Renal pelvis (tissue), 4 donors: ENCODE data around the gene MGST3. TPM values are rescaled to one million over a fixed set of nuclear protein-coding genes. Genes with fewer than 3 reads are reported as not detected.
A peak's percentile ranks its signal among the peaks of the same experiment; 100 is the strongest.
"Not testable (repeated sequence)": the region's sequence is repeated elsewhere in the genome, so short reads cannot be mapped to it uniquely, and the experiment has no call there.

ENCODE experiments used
- DNase-seq: peaks from one replicate; pipeline ENCODE4 v3.0.0-alpha.2; 2013
- polyA plus RNA-seq, 3 donors: library from polyadenylated mRNA; unstranded; fragments of 120-200 nt; gene quantifications; one replicate each; pipeline ENCODE4 v1.2.1, GENCODE V29; 2013; ENCODE audit not compliant: insufficient read length in 3 of 3

The MGST3 gene
- polyA plus RNA-seq, 3 donors = 220 to 232 (median 224) TPM

GRCh38 chr1:165686971-165687433 is 56.0 kb downstream of the MGST3 start:
- DNase-seq = no peak

- DNase-seq = no peak
These were observed 57.0 kb downstream of the MGST3 start for GRCh38 chr1:165688046-165688445.

DNA sequence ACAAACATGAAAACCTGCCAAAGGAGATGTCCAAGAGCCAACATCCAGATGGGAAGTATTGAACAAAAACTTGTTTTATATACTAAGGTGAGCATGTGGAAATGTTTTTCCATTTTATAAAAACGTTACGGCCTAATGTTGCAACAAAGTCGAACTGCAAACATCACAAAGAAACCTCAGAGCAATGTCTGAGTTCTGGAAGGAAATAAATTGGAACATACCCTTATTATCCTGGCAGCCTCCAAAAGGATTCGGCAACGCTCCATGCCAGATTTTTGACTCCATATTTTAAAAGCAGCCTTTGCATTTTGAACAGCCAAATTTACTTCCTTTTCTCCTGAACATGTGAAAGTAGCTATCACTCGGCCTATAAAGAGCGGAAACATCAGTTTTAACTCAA is 64.0 kb downstream of the MGST3 start:
- no peak for DNase-seq

GRCh38 chr1:165696625-165697100 is 65.6 kb downstream of the MGST3 start:
- DNase-seq = peak; percentile 17

- no peak for DNase-seq
These were observed 66.5 kb downstream of the MGST3 start for GRCh38 chr1:165697491-165697880.

GRCh38 chr1:165697881-165698760 is 67.1 kb downstream of the MGST3 start, which contains the start of gene ALDH9A1:
Gene ALDH9A1 (minus strand): TSS chr1:165698562. CDS start chr1:165698558, 4 bp downstream.
- peak; percentile 86 for DNase-seq

- DNase-seq = peak; percentile 4
These were observed 67.7 kb downstream of the MGST3 start for GRCh38 chr1:165698761-165699052.

- DNase-seq = no peak
These were observed 68.5 kb downstream of the MGST3 start for GRCh38 chr1:165699577-165699976.

DNA sequence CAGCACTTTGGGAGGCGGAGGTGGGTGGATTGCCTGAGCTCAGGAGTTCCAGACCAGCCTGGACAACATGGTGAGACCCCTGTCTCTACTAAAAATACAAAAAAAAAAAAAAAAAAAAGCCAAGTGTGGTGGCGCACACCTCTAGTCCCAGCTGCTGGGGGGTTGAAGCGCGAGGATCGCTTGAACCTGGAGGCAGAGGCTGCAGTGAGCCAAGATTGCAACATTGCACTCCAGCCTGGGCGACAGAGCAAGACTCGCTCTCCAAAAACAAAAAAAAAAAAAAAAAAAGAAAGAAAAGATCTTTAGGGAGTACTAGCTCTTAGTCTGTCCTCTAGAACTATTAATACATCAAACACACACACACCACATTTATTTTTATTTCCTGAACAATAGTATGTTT is 70.9 kb downstream of the MGST3 start:
- DNase-seq = not testable (repeated sequence)

- no peak for DNase-seq
These were observed 72.6 kb downstream of the MGST3 start for GRCh38 chr1:165703648-165704047.

Other genes with a start within 250 kb of the MGST3 start
- gene RXRG, start 186.1 kb upstream of the MGST3 start, polyA plus RNA-seq = 1 to 10 TPM; 1.4 to 3.2 (median 2.0) TPM
- gene LRRC52, start 87.2 kb upstream of the MGST3 start, polyA plus RNA-seq = not detected
- 100 to 1,000 TPM; 108 to 117 (median 111) TPM for gene ALDH9A1, start 67.3 kb downstream of the MGST3 start, polyA plus RNA-seq
- 100 to 1,000 TPM; 145 to 171 (median 156) TPM for gene TMCO1, start 137.6 kb downstream of the MGST3 start, polyA plus RNA-seq
- gene UCK2, start 196.4 kb downstream of the MGST3 start, polyA plus RNA-seq = 10 to 100 TPM; 23.6 to 26.3 (median 24.2) TPM